HL-60/S4 (cell line): ENCODE measurements around the gene KRT79.

Experiments
- in situ Hi-C: fragments of 300-500 bp; cut with MboI; formaldehyde crosslinking; loops from 2 replicates; pipeline ENCODE4 v1.14.3; 2022; ENCODE audit warnings: low sequenced_read_pairs

Gene KRT79

GRCh38 chr12:52822771-52823510 is 11.2 kb downstream of the KRT79 start:
- in situ Hi-C loops: no loop called here

- in situ Hi-C loops: no loop called here
Measured at GRCh38 chr12:52821826-52822660, 12.1 kb downstream of the KRT79 start.

- in situ Hi-C loops: no loop called here
Measured at GRCh38 chr12:52821071-52821730, 12.9 kb downstream of the KRT79 start.

GRCh38 chr12:52820521-52820920 is 13.6 kb downstream of the KRT79 start:
- in situ Hi-C loops: no loop called here

- in situ Hi-C loops: no loop called here
Measured at GRCh38 chr12:52819731-52820510, 14.2 kb downstream of the KRT79 start.

GRCh38 chr12:52818887-52819420 is 15.2 kb downstream of the KRT79 start:
- in situ Hi-C loops: no loop called here

- in situ Hi-C loops: no loop called here
Measured at GRCh38 chr12:52818388-52818787, 15.7 kb downstream of the KRT79 start.

- in situ Hi-C loops: no loop called here
Measured at GRCh38 chr12:52817699-52818238, 16.3 kb downstream of the KRT79 start.

- in situ Hi-C loops: no loop called here
Measured at GRCh38 chr12:52817003-52817698, 17.0 kb downstream of the KRT79 start.

- in situ Hi-C loops: no loop called here
Measured at GRCh38 chr12:52815676-52816588, 18.2 kb downstream of the KRT79 start.

GRCh38 chr12:52815161-52815560 is 18.9 kb downstream of the KRT79 start:
- in situ Hi-C loops: no loop called here

- in situ Hi-C loops: no loop called here
Measured at GRCh38 chr12:52814710-52815155, 19.4 kb downstream of the KRT79 start.

GRCh38 chr12:52813885-52814709 is 20.0 kb downstream of the KRT79 start, which contains the start of gene KRT4:
TSS of gene KRT4 (minus strand) at chr12:52814116. CDS start at chr12:52814058, 58 bp downstream.
- in situ Hi-C loops: no loop called here

GRCh38 chr12:52813203-52813819 is 20.8 kb downstream of the KRT79 start:
- in situ Hi-C loops: no loop called here

GRCh38 chr12:52812749-52813148 is 21.4 kb downstream of the KRT79 start:
- in situ Hi-C loops: no loop called here

- in situ Hi-C loops: no loop called here
Measured at GRCh38 chr12:52812073-52812400, 22.1 kb downstream of the KRT79 start.
